Dedifferentiated amniotic fluid mesenchymal stem cell (primary cell): Measurements from ENCODE around the gene ZNF813.
A peak's percentile ranks its signal among the peaks of the same experiment; 100 is the strongest.
"Not testable (repeated sequence)": the region's sequence is repeated elsewhere in the genome, so short reads cannot be mapped to it uniquely, and the experiment has no call there.

Source experiments
- DNase-seq: peaks from one replicate; pipeline ENCODE4 v3.0.0-alpha.2; 2016; ENCODE audit errors: extremely low spot score

ZNF813 gene

GRCh38 chr19:53467485-53468262, at the start of gene ZNF813:
Gene ZNF813 (plus strand): TSS chr19:53467733. CDS start chr19:53483823, 16,090 bp downstream.
- peak; percentile 75 for DNase-seq

- DNase-seq = not testable (repeated sequence)
Measured at GRCh38 chr19:53420520-53421315, 46.8 kb upstream of the ZNF813 start.

GRCh38 chr19:53422551-53422950, 45.0 kb upstream of the ZNF813 start:
- no peak for DNase-seq

- DNase-seq = not testable (repeated sequence)
Measured at GRCh38 chr19:53423074-53423473, 44.5 kb upstream of the ZNF813 start.

GRCh38 chr19:53423680-53424079, 43.9 kb upstream of the ZNF813 start:
- not testable (repeated sequence) for DNase-seq

GRCh38 chr19:53424968-53425597, 42.5 kb upstream of the ZNF813 start:
- peak; percentile 41 for DNase-seq

GRCh38 chr19:53431399-53432087, 36.0 kb upstream of the ZNF813 start, which contains the start of gene ZNF761:
Gene ZNF761 (plus strand): TSS chr19:53431984. CDS start chr19:53447269, 15,285 bp downstream.
- DNase-seq = peak; percentile 89

- DNase-seq = peak; percentile 16
Measured at GRCh38 chr19:53432088-53432661, 35.4 kb upstream of the ZNF813 start.

- not testable (repeated sequence) for DNase-seq
Measured at GRCh38 chr19:53443809-53444208, 23.7 kb upstream of the ZNF813 start.

- not testable (repeated sequence) for DNase-seq
Measured at GRCh38 chr19:53447196-53447595, 20.3 kb upstream of the ZNF813 start.

- DNase-seq = no peak
Measured at GRCh38 chr19:53455828-53456227, 11.7 kb upstream of the ZNF813 start.

- not testable (repeated sequence) for DNase-seq
Measured at GRCh38 chr19:53460131-53460721, 7.3 kb upstream of the ZNF813 start.

GRCh38 chr19:53461866-53462265, 5.7 kb upstream of the ZNF813 start:
- DNase-seq = no peak

- no peak for DNase-seq
Measured at GRCh38 chr19:53462861-53463260, 4.7 kb upstream of the ZNF813 start.

- no peak for DNase-seq
Measured at GRCh38 chr19:53463263-53463662, 4.3 kb upstream of the ZNF813 start.

GRCh38 chr19:53466726-53467484, 628 bp upstream of the ZNF813 start:
- DNase-seq = no peak

GRCh38 chr19:53468628-53469027, 1.1 kb downstream of the ZNF813 start:
- DNase-seq = not testable (repeated sequence)

- no peak for DNase-seq
Measured at GRCh38 chr19:53471916-53472315, 4.4 kb downstream of the ZNF813 start.

GRCh38 chr19:53474832-53475231, 7.3 kb downstream of the ZNF813 start:
- not testable (repeated sequence) for DNase-seq

- not testable (repeated sequence) for DNase-seq
Measured at GRCh38 chr19:53475470-53475869, 7.9 kb downstream of the ZNF813 start.
